Spleen (tissue), 11 donors: ENCODE measurements around the gene USP6. TPM values are rescaled to one million over a fixed set of nuclear protein-coding genes. Genes with fewer than 3 reads are reported as not detected.
"Not testable (repeated sequence)": the region's sequence is repeated elsewhere in the genome, so short reads cannot be mapped to it uniquely, and the experiment has no call there.

ENCODE experiments used
- DNase-seq: peaks from one replicate; pipeline ENCODE4 v3.0.0-alpha.2; 2020
- H3K27ac ChIP-seq, 8 donors: fragments of 200-600 bp; sonication (generic) in 7 of 8; 1 replicate in 4 of 8; 2 replicates in 4 of 8; pipeline versions ENCODE4 v1.5.0 to v1.8.0; 2016 to 2021; ENCODE audit warnings: inconsistent platforms in 4 of 8, mild to moderate bottlenecking in 4 of 8, moderate library complexity in 1 of 8
- H3K27me3 ChIP-seq, 7 donors: fragments of 200-600 bp; sonication (generic) in 6 of 7; replicated peaks in 1 of 7; 1 replicate in 4 of 7; 2 replicates in 3 of 7; pipeline versions ENCODE4 v1.5.0 to v1.8.0; 2016 to 2021; ENCODE audit warnings: inconsistent platforms in 3 of 7, mild to moderate bottlenecking in 1 of 7
- H3K36me3 ChIP-seq, 6 donors: fragments of 200-600 bp; sonication (generic) in 5 of 6; 1 replicate in 4 of 6; 2 replicates in 2 of 6; pipeline versions ENCODE4 v1.5.0 to v1.8.0; 2016 to 2021; ENCODE audit warnings: inconsistent platforms in 2 of 6
- H3K4me1 ChIP-seq, 6 donors: fragments of 200-600 bp; sonication (generic) in 5 of 6; 1 replicate in 3 of 6; 2 replicates in 3 of 6; pipeline versions ENCODE4 v1.5.0 to v1.8.0; 2016 to 2021; ENCODE audit warnings: inconsistent platforms in 3 of 6
- H3K4me3 ChIP-seq, 8 donors: fragments of 200-600 bp; sonication (generic) in 7 of 8; 1 replicate in 4 of 8; 2 replicates in 4 of 8; pipeline versions ENCODE4 v1.5.0 to v1.8.0; 2016 to 2021; ENCODE audit warnings: inconsistent platforms in 4 of 8, mild to moderate bottlenecking in 4 of 8, moderate library complexity in 2 of 8
- H3K9me3 ChIP-seq, 8 donors: fragments of 200-600 bp; sonication (generic) in 7 of 8; 1 replicate in 4 of 8; 2 replicates in 4 of 8; pipeline versions ENCODE4 v1.5.0 to v1.8.0; 2016 to 2021; ENCODE audit warnings: inconsistent platforms in 4 of 8
- POLR2A ChIP-seq, 3 donors: fragments of 450-650 bp; IDR thresholded peaks; one replicate each; pipeline ENCODE4 v1.5.1; 2017; ENCODE audit warnings: antibody characterized with exemption in 3 of 3, mild to moderate bottlenecking in 1 of 3
- POLR2AphosphoS5 ChIP-seq, 3 donors: sonication (generic); formaldehyde crosslinking; IDR thresholded peaks; one replicate each; pipeline ENCODE4 v1.5.1; 2017; ENCODE audit warnings: antibody characterized with exemption in 3 of 3
- WGBS, 5 donors: extraction: QIAGEN DNeasy Blood & Tissue Kit in 3 of 5; methylation state at CpG; one replicate each; pipeline versions ENCODE4 v1.1.5 to v1.1.7; 2013 to 2018; 5-methylcytosine and 5-hydroxymethylcytosine counted together
- intact Hi-C: fragments of 100-400 bp; cut with DNase I; formaldehyde crosslinking; loops from one replicate; pipeline ENCODE4 v1.15.0; 2023; ENCODE audit warnings: low total_unique reads
- polyA plus RNA-seq, 3 donors: library from polyadenylated mRNA; stranded (reverse); fragments of 200-250 nt; gene quantifications; one replicate each; pipeline ENCODE4 v1.2.1, GENCODE V29; 2013
- total RNA-seq, 7 donors: library from RNA; depleted of rRNA in 3 of 7; stranded (reverse); fragments of >200 nt in 3 of 7; fragmentation: NEBNext Ultra II Directional in 4 of 7; extraction: Animal tissue kit (Norgen Biotek cat#: 25700) in 4 of 7; gene quantifications; one replicate each; pipeline versions ENCODE4 v1.1.0 to v1.2.1, GENCODE V29; 2016 to 2021
- TF ChIP-seq, protein P1 (sequence below), 11 experiments: fragments of 200-600 bp in 7 of 11; fragments of 450-650 bp in 4 of 11; sonication (generic) in 4 of 11; IDR thresholded peaks in 8 of 11; conservative IDR thresholded peaks in 3 of 11; 1 replicate in 7 of 11; 2 replicates in 4 of 11; pipeline versions ENCODE4 v1.4.0 to v1.8.0; 2016 to 2021; ENCODE audit warnings: antibody characterized with exemption in 11 of 11, inconsistent platforms in 4 of 11, mild to moderate bottlenecking in 1 of 11
- donor health status: healthy with polysubstance abuse.
- donor health status: DM: no; HTN: no; CAD: no; lungs with moderate emphysema.
- donor health status: DM: no; HTN: no; CAD: no.
- donor health status: Bipolar disorder and iron deficiency.
- donor health status: healthy.
- donor health status: DM: no; HTN: no; CAD: no.
- donor health status: DM: yes; HTN: yes; CAD: no.

The USP6 gene
- total and polyA plus RNA-seq, 10 donors, result 0.03 to 0.37 (median 0.13) TPM; not detected in 1

DNA sequence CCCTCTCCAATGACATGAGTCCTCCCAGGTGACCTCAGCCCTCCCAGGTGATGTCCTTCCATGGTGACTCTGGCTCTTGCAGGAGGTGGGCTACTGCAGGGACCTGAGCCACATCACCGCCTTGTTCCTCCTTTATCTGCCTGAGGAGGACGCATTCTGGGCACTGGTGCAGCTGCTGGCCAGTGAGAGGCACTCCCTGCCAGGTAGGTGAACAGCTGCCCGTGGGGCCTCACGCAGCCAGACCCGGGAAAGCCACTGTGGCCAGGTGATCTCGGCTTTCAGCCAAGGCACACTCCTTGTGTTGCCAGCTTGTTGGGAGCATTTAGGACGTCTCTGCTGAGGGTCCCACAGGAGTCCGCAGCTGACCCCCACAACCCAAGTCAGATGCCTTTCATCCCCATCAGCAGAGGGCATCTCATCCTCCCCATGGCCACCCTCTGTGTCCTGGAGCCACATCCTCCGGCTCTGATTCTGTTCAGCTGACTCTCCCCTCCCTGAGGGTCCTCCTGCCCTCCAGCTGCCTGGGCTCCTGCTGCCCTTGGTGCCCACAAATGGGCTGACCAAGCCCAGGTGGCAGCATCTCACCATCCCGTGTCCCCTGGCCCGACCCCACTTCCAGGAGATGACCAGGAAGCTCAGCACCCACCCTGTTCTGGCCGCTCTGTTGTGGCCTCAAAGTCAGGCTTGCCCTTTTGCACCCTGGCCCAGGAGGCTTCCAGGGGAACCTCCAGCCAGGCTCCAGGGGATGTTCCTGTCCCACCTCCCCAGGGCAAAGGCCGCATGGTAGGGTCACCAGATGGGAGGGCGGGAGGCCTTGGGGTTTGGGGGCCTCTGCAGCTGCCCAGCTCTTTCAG, 20.1 kb downstream of the USP6 start:
- 81 to 91% (median 87%) methylated on average over 10 to 14 of the region's 14 CpGs for WGBS, 5 donors
- no peak overlapping the region for H3K27ac ChIP-seq
- H3K27me3 ChIP-seq, result peaks cover 0 to 5% (median 0%) of the 10 kb centered on the region in 7 donors
- intact Hi-C loops, result no loop called here
- no peak overlapping the region for H3K4me3 ChIP-seq
- H3K36me3 ChIP-seq, result no peaks in the 10 kb centered on the region
- H3K4me1 ChIP-seq, result no peaks in the 10 kb centered on the region
- no peak for TF ChIP-seq POLR2AphosphoS5 (IDR thresholded peaks at IDR 0.05)
- no peak for TF ChIP-seq POLR2A (IDR thresholded peaks at IDR 0.05)
- TF ChIP-seq, protein P1, sequence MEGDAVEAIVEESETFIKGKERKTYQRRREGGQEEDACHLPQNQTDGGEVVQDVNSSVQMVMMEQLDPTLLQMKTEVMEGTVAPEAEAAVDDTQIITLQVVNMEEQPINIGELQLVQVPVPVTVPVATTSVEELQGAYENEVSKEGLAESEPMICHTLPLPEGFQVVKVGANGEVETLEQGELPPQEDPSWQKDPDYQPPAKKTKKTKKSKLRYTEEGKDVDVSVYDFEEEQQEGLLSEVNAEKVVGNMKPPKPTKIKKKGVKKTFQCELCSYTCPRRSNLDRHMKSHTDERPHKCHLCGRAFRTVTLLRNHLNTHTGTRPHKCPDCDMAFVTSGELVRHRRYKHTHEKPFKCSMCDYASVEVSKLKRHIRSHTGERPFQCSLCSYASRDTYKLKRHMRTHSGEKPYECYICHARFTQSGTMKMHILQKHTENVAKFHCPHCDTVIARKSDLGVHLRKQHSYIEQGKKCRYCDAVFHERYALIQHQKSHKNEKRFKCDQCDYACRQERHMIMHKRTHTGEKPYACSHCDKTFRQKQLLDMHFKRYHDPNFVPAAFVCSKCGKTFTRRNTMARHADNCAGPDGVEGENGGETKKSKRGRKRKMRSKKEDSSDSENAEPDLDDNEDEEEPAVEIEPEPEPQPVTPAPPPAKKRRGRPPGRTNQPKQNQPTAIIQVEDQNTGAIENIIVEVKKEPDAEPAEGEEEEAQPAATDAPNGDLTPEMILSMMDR (IDR thresholded peaks at IDR 0.05 in 8 of 11, conservative IDR thresholded peaks at IDR 0.05 in 3 of 11), result no peak
- H3K9me3 ChIP-seq, result no peaks in the 10 kb centered on the region
- DNase-seq, result no peak

DNA sequence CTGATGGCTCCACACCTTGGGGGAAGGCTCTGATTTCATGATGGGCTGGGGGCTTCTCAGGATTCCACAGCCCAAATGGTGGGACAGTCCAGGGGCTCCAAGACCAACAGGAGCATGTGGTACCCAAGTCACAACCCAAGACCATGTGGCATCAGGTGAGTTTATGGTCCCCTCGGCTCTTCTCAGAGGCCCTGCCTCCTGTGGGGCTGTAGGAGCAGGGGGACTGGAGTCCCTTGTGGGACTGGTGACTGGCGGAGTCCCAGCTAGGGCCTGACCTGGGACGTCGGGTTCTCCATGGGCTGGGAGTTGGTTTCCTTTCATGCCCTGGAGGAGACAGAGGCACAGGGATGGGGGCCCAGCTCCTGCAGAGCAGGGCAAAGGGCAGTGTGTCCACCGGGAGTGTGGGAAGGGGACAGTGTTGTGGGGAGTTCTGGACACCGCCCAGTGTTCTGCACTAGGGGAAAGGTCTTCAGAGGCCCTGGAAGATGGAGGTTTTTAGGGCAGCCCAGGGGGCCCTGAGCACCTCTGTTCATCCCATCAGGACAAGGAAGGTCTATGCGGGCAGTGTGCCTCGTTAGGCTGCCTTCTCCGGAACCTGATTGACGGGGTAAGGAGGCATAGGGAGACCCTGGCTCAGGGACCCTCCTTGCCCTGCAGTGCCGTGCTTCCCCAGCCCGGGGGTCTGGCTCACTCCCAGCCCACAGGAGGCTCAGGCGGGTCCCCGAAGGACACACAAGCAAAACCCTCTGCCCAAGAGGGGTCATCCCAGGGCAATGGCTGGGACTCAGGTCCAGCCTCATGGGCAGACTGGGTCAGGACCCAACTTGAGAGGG, 21.0 kb downstream of the USP6 start:
- DNase-seq, H3K9me3 ChIP-seq, intact Hi-C loops, H3K4me1 ChIP-seq, H3K36me3 ChIP-seq, H3K27ac ChIP-seq, H3K4me3 ChIP-seq, H3K27me3 ChIP-seq: not testable (repeated sequence)
- 81 to 87% (median 85%) methylated on average over 9 to 14 of the region's 14 CpGs for WGBS, 5 donors

DNA sequence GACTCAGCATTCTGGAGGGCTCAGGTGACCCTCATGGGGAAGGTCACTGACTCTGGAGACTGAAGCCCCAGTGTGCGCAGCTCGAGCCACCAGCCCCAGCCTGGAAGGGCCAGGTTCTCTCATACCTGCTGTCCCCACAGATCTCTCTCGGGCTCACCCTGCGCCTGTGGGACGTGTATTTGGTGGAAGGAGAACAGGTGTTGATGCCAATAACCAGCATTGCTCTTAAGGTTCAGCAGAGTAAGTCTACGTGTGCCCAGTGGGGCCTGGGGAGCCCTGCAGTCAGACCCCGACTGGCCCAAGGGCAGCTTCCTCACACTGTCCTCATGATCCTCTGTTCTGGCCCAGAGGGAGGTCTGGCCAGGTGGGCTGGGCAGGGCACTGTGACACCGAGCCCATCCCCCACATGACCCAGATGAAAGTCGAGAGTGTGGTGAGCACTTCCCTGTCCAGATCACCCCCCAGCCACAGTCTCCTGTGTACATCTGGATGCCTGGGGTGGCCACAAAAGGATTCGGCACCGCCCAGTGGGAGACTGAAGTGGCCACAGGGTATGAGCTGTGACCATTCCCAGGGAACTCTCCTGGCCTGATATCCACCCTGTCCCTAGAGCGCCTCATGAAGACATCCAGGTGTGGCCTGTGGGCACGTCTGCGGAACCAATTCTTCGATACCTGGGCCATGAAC, 21.8 kb downstream of the USP6 start:
- intact Hi-C loops, H3K27ac ChIP-seq, H3K9me3 ChIP-seq, H3K27me3 ChIP-seq, DNase-seq, H3K4me1 ChIP-seq, H3K4me3 ChIP-seq, H3K36me3 ChIP-seq: not testable (repeated sequence)
- WGBS, 5 donors, result 86 to 100% (median 88%) methylated on average over 1 to 15 of the region's 15 CpGs

DNA sequence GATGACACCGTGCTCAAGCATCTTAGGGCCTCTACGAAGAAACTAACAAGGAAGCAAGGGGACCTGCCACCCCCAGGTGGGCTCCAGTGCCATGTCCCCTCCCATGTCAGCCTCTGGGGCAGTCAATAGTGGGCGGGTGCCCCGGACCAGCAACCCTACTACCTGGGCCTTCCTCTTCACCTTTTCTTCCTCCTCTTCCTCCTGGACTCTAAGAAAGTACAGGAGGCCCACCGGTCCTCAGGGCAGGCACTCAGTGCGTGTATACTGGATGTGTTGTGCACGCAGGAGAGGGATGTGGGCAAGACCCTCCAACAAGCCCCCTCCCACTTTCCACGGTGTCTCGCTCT, 22.3 kb downstream of the USP6 start:
- WGBS, 5 donors, result 91 to 100% (median 96%) methylated on average over 9 of the region's 9 CpGs
- intact Hi-C loops, H3K9me3 ChIP-seq, H3K27me3 ChIP-seq, H3K36me3 ChIP-seq, DNase-seq, H3K4me1 ChIP-seq, H3K27ac ChIP-seq, H3K4me3 ChIP-seq: not testable (repeated sequence)

DNA sequence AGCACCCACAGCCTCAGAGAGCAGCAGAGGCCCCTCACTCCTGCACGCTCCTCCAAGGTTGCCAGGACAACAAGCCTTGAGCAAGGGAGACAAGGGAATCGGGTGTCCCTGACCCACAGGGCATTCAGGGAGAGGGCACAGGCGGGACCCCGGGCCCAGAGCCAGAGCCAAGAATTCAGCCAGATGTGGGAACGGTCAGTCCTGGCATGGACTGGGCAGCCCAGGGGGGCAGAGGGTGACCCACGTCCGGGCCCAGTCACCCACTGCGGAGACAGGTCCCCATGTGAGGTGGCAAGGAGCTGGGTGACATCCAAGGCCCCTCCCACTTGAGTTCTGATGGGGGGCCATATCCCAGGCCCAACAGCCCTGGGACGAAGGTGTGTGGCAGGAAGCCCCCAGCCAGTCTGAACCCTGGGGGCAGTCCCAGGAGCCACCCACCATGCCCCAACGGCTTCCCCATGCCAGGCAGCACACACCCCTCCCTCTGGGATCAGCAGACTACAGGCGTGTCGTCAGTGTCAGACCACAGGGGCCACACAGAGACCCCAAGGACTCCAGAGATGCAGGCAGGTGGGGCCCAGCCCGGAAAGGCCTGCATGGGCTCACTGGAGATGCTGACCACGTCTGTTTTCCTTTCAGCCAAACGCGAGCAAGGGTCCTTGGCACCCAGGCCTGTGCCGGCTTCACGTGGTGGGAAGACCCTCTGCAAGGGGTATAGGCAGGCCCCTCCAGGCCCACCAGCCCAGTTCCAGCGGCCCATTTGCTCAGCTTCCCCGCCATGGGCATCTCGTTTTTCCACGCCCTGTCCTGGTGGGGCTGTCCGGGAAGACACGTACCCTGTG, 23.0 kb downstream of the USP6 start:
- no peak for TF ChIP-seq POLR2AphosphoS5 (IDR thresholded peaks at IDR 0.05)
- TF ChIP-seq, protein P1 (IDR thresholded peaks at IDR 0.05 in 8 of 11, conservative IDR thresholded peaks at IDR 0.05 in 3 of 11), result no peak
- no peak for TF ChIP-seq POLR2A (IDR thresholded peaks at IDR 0.05)
- intact Hi-C loops, result no loop called here
- no peak for DNase-seq

More for the DNA sequence above, 23.0 kb downstream of the USP6 start:
- no peaks in the 10 kb centered on the region for H3K27me3 ChIP-seq
- no peaks in the 10 kb centered on the region for H3K4me1 ChIP-seq
- no peaks in the 10 kb centered on the region for H3K9me3 ChIP-seq
- no peak overlapping the region for H3K27ac ChIP-seq
- H3K4me3 ChIP-seq, result no peak overlapping the region
- 87 to 93% (median 91%) methylated on average over 16 to 24 of the region's 24 CpGs for WGBS, 5 donors
- H3K36me3 ChIP-seq, result no peaks in the 10 kb centered on the region
